GM19372 (cell line): ENCODE results near the gene TIPRL.
A peak's percentile ranks its signal among the peaks of the same experiment; 100 is the strongest.
"Not testable (repeated sequence)": the region's sequence is repeated elsewhere in the genome, so short reads cannot be mapped to it uniquely, and the experiment has no call there.

Experiments
- ATAC-seq: cut with Tn5 transposase; IDR thresholded peaks from one replicate; pipeline ENCODE4 v1.9.1; 2021; ENCODE audit warnings: mild to moderate bottlenecking, low read depth, moderate library complexity; ENCODE audit not compliant: unreplicated experiment

Gene TIPRL

GRCh38 chr1:168207673-168208072 is 28.9 kb downstream of the TIPRL start:
- not testable (repeated sequence) for ATAC-seq

DNA sequence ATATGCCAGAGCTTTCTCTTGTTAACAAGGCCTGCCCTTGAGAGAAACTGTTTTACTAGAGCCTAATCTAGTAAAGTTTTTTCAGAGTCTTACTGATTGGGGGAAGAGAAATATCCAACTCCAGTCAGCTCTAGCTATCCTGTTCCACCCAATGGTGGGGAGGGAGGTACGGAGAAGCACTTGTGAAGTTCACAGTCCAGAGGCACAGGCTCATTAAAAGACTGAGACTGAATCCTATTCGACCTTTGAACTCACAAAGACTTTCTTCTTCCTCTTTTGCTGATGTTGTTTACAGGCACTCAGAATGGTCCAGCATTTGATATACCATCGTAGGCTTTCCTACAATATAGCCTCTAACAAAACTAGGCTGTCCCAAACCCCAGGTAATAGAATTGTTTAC is 31.6 kb downstream of the TIPRL start:
- no peak for ATAC-seq

GRCh38 chr1:168213349-168213748 is 34.6 kb downstream of the TIPRL start:
- no peak for ATAC-seq

DNA sequence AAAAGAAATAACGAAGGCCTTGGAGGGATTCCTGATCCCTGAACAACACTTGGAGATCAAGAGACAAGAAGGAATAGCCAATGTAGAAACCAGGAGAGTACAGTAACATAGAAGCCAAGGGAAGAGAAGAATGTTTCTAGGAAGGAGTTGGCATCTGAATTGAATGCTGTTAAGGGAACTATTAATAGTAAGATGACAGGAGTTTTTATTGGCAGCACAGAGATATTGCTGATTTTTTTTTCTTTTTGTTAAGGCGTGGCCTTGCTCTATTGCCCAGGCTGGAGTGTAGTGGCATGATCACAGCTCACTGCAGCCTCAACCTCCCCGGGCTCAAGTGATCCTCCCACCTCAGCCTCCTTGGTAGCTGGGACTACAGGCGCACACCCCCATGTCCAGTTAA is 37.4 kb downstream of the TIPRL start:
- no peak for ATAC-seq

GRCh38 chr1:168217664-168218063 is 38.9 kb downstream of the TIPRL start:
- ATAC-seq, result no peak

- ATAC-seq, result no peak
These were observed 39.9 kb downstream of the TIPRL start for GRCh38 chr1:168218658-168219057.

DNA sequence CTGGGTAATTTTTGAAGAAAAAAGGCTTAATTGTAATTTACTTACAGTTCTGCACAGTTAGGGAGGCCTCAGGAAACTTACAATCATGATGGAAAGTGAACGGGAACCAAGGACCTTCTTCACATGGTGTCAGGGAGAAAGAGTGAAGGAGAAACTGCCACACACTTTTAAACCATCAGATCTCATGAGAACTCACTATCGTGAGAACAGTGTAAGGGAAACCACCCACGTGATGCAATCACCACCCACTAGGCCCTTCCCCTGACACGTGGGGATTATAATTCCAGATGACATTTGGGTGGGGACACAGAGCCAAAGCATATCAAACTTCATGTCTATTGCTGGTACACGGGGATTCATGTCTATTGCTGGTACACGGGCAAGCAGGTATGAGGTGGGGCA is 41.7 kb downstream of the TIPRL start:
- ATAC-seq, result no peak

DNA sequence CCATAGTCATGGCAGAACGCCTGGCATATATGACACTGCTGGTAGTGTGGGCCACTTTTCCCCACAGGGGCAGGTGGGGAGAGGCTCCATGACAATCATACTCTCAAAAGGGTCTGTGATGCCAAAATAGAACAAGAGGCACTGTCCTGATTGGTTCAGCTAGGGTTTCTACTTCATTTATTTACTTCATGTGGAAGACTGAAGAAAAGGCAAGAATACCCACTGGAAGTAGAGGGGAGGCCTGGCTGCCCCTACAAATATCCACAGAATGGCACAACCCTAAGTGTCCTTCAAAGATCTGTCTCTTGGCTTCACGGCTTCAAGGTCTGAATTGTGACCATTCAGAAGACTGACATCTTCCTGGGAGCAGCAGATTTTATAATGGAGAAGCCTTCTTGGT is 42.5 kb downstream of the TIPRL start:
- no peak for ATAC-seq

DNA sequence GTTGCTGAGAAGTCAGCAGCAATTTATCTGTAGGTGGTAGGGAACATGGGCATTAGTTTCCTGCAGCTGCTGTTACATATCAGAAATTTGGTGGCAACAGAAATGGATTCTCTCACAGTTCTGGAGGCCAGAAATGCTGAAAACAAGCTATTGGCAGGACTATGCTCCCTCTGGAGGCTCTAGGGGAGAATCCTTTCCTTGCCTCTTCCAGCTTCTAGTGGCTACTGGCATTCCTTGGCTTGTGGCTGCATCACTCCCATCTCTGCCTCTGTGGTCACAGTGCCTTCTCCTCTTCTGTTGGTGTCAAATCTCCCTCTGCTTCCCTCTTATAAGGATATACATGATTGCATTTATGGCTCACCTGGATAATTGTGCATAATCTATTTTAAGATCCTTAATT is 44.5 kb downstream of the TIPRL start:
- ATAC-seq, result no peak

DNA sequence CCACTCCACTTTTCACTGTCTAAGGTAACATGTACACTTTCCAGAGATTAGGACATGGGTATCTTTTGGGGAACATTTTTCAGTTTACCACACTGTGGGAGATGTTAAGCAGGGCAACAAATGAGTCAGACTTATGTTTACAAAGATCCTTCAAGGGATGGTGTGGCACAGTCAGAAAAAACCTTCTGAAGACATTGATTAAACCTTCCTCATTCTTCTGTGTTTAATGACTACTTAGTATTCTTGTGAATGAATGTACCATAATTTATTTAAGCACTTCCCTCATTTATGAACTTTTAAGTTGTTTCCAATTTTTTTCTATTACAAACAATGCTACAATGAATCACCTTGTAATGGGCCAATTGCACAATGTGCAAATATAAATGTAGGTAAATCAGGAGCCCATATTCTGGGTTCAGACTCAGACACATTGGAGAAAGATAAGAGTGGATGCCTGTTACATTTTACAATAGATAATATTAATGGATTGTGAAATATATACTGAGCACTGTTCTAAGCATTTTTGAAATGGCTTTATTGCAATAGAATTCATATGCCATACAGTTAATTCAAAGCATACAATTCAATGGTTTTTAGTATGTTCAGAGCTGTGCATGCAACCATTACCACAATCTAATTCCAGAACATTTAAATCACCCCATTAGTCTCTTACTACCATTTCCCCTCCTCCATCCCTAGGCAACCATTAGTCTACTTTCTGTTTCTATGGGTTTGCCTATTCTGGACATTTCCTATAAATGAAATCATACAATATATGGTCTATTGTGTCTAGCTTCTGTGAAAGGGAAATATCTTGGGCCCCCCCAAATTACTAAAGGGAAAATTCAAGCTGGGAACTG is 45.1 kb downstream of the TIPRL start:
- no peak for ATAC-seq

GRCh38 chr1:168224991-168225390 is 46.2 kb downstream of the TIPRL start:
- no peak for ATAC-seq

DNA sequence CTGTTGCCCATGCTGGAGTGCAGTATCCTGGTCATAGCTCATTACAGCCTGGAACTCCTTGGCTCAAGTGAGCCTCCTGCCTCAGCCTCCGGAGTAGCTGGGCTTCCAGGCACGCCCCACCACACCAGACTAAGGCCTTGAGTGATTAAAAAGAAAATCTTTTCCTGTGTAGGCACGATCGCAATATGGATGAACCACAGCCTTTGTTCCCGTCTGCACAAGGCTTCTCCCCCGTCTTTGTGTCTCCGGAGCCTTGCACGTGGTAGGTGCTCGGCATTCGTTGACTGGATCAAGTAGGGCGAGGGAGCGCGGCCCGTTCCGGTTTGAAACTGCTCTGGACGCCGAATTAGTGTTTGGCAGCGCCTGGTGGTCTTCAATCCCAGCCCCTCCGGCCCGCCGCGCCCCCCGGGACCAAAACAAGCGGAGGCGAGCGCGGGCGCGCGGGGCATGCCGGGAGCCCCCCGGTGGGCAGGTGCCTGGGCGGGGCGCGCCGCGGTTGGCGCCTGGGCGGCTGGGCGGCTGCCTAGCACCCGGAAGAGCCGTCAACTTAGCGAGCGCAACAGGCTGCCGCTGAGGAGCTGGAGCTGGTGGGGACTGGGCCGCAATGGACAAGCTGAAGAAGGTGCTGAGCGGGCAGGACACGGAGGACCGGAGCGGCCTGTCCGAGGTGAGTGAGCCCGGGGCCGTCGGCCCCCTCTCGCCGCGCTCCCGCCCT is 46.9 kb downstream of the TIPRL start, which contains the start of gene SFT2D2:
SFT2D2 (plus strand) TSS at position 529 of the 715 bp plus-strand sequence; CDS start at position 605, 76 bp downstream.
- peak; percentile 73 for ATAC-seq

- ATAC-seq, result no peak
These were observed 48.9 kb downstream of the TIPRL start for GRCh38 chr1:168227620-168228019.

DNA sequence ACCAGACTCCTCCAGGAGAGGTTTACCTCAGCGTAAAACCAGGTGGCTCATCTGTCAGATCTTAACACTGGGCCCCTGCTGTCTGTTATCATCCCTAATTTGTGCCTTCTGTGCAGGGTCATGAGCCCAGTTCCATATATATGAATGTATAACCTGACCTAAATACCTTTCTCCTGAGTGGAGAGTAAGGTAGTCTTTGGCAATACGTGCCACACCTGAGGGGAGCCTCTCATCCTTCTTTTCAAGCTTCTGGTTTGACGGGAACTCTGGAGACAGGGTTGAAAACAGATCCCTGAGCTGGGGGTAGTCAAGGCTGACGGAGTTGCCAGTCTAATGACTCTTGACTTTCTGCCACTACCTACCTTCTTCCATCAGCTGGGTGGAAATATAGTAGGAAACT is 51.1 kb downstream of the TIPRL start:
- ATAC-seq, result no peak

DNA sequence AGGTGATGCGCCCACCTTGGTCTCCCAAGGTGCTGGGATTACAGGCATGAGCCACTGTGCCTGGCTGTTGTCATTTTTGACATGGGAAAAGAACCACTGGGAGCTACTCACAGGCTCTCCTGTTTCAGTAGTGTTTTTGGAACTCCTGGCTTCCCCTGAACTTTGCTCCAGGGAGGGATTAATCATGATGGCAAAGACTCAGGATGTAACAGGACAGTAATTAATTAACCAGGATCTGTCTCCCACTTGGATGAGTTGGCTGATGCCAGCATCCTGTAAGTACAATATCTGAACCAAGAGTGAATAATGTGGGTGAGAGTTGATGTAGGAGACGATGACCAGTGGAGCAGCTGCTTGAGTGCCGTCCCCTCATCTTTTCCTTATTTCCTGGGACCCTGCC is 51.9 kb downstream of the TIPRL start:
- ATAC-seq, result no peak

- ATAC-seq, result no peak
These were observed 56.2 kb downstream of the TIPRL start for GRCh38 chr1:168234846-168235547.

- no peak for ATAC-seq
These were observed 56.8 kb downstream of the TIPRL start for GRCh38 chr1:168235548-168235885.

DNA sequence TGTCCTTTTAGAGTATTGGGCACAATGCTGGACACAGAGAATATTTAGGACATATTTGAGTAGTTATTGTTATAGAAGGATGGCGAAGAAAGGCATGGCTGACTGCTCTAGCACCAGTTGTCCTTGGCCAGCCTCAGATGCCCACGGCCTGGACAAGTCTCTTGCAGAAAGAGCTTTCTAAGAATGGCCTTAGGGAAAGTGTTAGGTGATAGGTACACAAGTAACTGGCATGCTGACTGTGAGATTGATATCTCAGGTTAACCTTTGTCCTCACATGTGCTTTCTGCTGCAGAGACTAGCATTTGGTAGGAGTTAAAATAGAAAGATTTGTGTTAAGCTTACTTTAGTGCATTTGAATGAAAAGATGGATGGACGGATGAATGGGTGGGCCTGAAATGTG is 57.2 kb downstream of the TIPRL start:
- ATAC-seq, result no peak

- ATAC-seq, result no peak
These were observed 58.3 kb downstream of the TIPRL start for GRCh38 chr1:168236836-168237611.

GRCh38 chr1:168243198-168243597 is 64.4 kb downstream of the TIPRL start:
- ATAC-seq, result no peak
